ENCODE results near the gene GPR25. TPM values are rescaled to one million over a fixed set of nuclear protein-coding genes. Genes with fewer than 3 reads are reported as not detected.

GPR25 gene
- total RNA-seq, 1 experiment from 2014 or later, result not detected

- DNase-seq (ENCODE audit: low read depth, low spot score) (no peak), ATAC-seq (no peak)
- Histone ChIP-seq H3K79me2 (ENCODE audit: insufficient read depth, low read length) (no peaks in the 10 kb centered on the region), H3K9me3 (ENCODE audit: control insufficient read depth in 1 of 2, insufficient read depth in 1 of 2, low read depth in 1 of 2, low read length in 2 of 2) (no peaks in the 10 kb centered on the region), H4K20me1 (ENCODE audit: insufficient read depth) (no peaks in the 10 kb centered on the region), H3K4me2 (ENCODE audit: low read length) (no peak overlapping the region), H3K4me1 (ENCODE audit: control insufficient read depth in 1 of 2, insufficient read depth in 2 of 2, low read length in 2 of 2) (no peaks in the 10 kb centered on the region), H2AFZ (ENCODE audit: low read depth, low read length, poor library complexity, severe bottlenecking) (no peak overlapping the region), H3K4me3 (replicated peaks in 1 of 2; ENCODE audit: low read depth in 1 of 2, low read length in 2 of 2) (no peak overlapping the region), H3K9ac (ENCODE audit: low read length) (no peak overlapping the region), H3K9me2 (ENCODE audit: insufficient read depth) (no peaks in the 10 kb centered on the region), H3K27me3 (ENCODE audit: insufficient read depth, low read length) (no peaks in the 10 kb centered on the region), H3K36me3 (ENCODE audit: control insufficient read depth in 1 of 2, insufficient read depth in 2 of 2, low read length in 2 of 2) (no peaks in the 10 kb centered on the region; a peak in 1 of 4 replicates), H3K27ac (ENCODE audit: low read depth, low read length) (no peak overlapping the region)
- no TSS peak for BruUV-seq (replicated peaks)
- TF ChIP-seq, protein P1, sequence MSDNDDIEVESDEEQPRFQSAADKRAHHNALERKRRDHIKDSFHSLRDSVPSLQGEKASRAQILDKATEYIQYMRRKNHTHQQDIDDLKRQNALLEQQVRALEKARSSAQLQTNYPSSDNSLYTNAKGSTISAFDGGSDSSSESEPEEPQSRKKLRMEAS (IDR thresholded peaks at IDR 0.05), result no peak
- TF ChIP-seq RAD21 (IDR thresholded peaks at IDR 0.05; ENCODE audit: low read depth), result no peak
- TF ChIP-seq POLR2A (IDR thresholded peaks at IDR 0.05; ENCODE audit: borderline replicate concordance, extremely low read depth, insufficient read depth, insufficient read length), result no peak
- ChIA-PET CTCF (no interaction called here), POLR2A (no interaction called here), RAD21 (ENCODE audit: low non-redundant PET in 1 of 2, low total read pairs in 2 of 2, uncharacterized antibody in 2 of 2, unreplicated experiment in 2 of 2) (no interaction called here)
- intact Hi-C loops (cut with micrococcal nuclease), result no loop called here
Observed at GRCh38 chr1:200907611-200908097, 34.9 kb downstream of the GPR25 start.

- Histone ChIP-seq H3K4me3 (replicated peaks in 1 of 2; ENCODE audit: low read depth in 1 of 2, low read length in 2 of 2) (no peak overlapping the region), H3K79me2 (ENCODE audit: insufficient read depth, low read length) (no peaks in the 10 kb centered on the region), H3K9me2 (ENCODE audit: insufficient read depth) (no peaks in the 10 kb centered on the region), H3K36me3 (ENCODE audit: control insufficient read depth in 1 of 2, insufficient read depth in 2 of 2, low read length in 2 of 2) (no peaks in the 10 kb centered on the region; a peak in 1 of 4 replicates), H2AFZ (ENCODE audit: low read depth, low read length, poor library complexity, severe bottlenecking) (no peak overlapping the region), H3K9me3 (ENCODE audit: control insufficient read depth in 1 of 2, insufficient read depth in 1 of 2, low read depth in 1 of 2, low read length in 2 of 2) (no peaks in the 10 kb centered on the region), H3K4me2 (ENCODE audit: low read length) (no peak overlapping the region), H3K4me1 (ENCODE audit: control insufficient read depth in 1 of 2, insufficient read depth in 2 of 2, low read length in 2 of 2) (no peaks in the 10 kb centered on the region), H3K27me3 (ENCODE audit: insufficient read depth, low read length) (no peaks in the 10 kb centered on the region), H3K9ac (ENCODE audit: low read length) (no peak overlapping the region), H3K27ac (ENCODE audit: low read depth, low read length) (no peak overlapping the region), H4K20me1 (ENCODE audit: insufficient read depth) (no peaks in the 10 kb centered on the region)
- ATAC-seq, result no peak
- DNase-seq (ENCODE audit: low read depth, low spot score), result no peak
- CTCF ChIA-PET, result no interaction called here
- no TSS peak for BruUV-seq (replicated peaks)
- intact Hi-C loops (cut with micrococcal nuclease), result no loop called here
- no peak for TF ChIP-seq CEBPB (IDR thresholded peaks at IDR 0.05; ENCODE audit: low read depth)
- no peak for TF ChIP-seq ELF1 (IDR thresholded peaks at IDR 0.05; ENCODE audit: borderline replicate concordance, low read depth)
- TF ChIP-seq YY1 (IDR thresholded peaks at IDR 0.05; ENCODE audit: extremely low read depth, insufficient replicate concordance, low read depth, low read length), result no peak
- no peak for TF ChIP-seq SP1 (IDR thresholded peaks at IDR 0.05; ENCODE audit: low read depth)
- no peak for TF ChIP-seq JUND (IDR thresholded peaks at IDR 0.05)
- no peak for TF ChIP-seq SIN3A (IDR thresholded peaks at IDR 0.05; ENCODE audit: low read depth)
- TF ChIP-seq POLR2A (IDR thresholded peaks at IDR 0.05; ENCODE audit: borderline replicate concordance, extremely low read depth, insufficient read depth, insufficient read length), result no peak
- TF ChIP-seq EZH2 (IDR thresholded peaks at IDR 0.05), result no peak
- RAD21 ChIA-PET (ENCODE audit: low non-redundant PET in 1 of 2, low total read pairs in 2 of 2, uncharacterized antibody in 2 of 2, unreplicated experiment in 2 of 2), result no interaction called here
- POLR2A ChIA-PET, result no interaction called here
Observed at GRCh38 chr1:200908191-200908868, 35.5 kb downstream of the GPR25 start.

Data from HCT116 (cell line).